ENCODE data around the gene RASD2.

DNA sequence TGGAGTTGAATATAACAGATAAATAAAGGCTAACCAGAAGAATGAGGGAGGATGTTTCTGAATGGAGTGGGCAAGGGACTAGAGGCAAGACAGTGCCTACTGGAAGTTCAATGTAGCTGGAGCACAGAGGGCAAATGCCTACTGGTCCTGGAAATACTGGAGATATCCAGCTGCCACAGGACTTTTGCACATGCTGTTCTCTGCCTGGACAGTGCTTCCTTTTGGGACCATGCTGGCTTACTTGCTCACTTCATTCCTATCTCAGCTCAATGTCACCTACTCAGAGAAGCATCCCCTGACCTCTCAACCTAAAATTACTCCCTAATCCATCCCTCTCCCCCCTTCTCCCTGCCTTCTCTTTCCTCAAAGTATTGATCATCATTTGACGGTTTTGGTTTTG, 20.2 kb downstream of the RASD2 start:
- no peak for TF ChIP-seq POLR2A (IDR thresholded peaks at IDR 0.05)
- TF ChIP-seq, protein P1, sequence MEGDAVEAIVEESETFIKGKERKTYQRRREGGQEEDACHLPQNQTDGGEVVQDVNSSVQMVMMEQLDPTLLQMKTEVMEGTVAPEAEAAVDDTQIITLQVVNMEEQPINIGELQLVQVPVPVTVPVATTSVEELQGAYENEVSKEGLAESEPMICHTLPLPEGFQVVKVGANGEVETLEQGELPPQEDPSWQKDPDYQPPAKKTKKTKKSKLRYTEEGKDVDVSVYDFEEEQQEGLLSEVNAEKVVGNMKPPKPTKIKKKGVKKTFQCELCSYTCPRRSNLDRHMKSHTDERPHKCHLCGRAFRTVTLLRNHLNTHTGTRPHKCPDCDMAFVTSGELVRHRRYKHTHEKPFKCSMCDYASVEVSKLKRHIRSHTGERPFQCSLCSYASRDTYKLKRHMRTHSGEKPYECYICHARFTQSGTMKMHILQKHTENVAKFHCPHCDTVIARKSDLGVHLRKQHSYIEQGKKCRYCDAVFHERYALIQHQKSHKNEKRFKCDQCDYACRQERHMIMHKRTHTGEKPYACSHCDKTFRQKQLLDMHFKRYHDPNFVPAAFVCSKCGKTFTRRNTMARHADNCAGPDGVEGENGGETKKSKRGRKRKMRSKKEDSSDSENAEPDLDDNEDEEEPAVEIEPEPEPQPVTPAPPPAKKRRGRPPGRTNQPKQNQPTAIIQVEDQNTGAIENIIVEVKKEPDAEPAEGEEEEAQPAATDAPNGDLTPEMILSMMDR (IDR thresholded peaks at IDR 0.05), result no peak
